Measurements from ENCODE around the gene CYBC1. TPM values are rescaled to one million over a fixed set of nuclear protein-coding genes. Genes with fewer than 3 reads are reported as not detected.

CYBC1 gene
- total RNA-seq, 3 donors from 2014 or later (not counting 1 experiment from before 2014, with no cell fraction given): 168 to 219 (median 192) TPM

DNA sequence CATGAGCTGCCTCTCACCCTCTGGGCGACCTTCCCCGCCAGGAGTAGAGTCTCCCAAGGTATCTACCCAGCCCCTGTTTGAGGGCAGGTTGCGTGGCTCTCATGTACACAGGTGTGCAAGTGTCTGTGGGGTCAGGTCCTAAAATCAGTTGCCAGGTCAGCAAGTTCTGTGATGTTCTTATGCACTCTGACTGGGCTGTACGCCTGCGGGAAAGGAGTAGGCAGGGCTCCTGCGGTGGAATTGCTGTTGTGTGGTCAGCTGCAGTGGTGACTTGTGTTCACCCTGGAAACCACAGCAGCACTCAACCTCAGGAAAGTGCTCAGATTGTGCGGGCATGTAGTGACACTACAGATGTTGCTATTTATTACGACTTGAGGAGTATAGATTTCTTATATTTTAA lies 27.4 kb upstream of the CYBC1 start:
- Mint-ChIP-seq H3K4me1 (peaks cover 15 to 16% of the 10 kb centered on the region in 2 donors), H3K27ac (peak overlapping the region; percentile 9 to 49), H3K4me3 (no peak overlapping the region), H3K36me3 (no peaks in the 10 kb centered on the region), H3K27me3 (ENCODE audit: low read depth in 2 of 2) (no peaks in the 10 kb centered on the region), H3K9me3 (no peaks in the 10 kb centered on the region)
- H3K27ac ChIP-seq (ENCODE audit: low read length): no peak overlapping the region
- 51% methylated on average over 8 of the region's 8 CpGs for WGBS (ENCODE audit: insufficient coverage)
- H3K27me3 ChIP-seq (ENCODE audit: control insufficient read depth, insufficient read depth, low read length): no peaks in the 10 kb centered on the region
- peaks cover 20% of the 10 kb centered on the region for H3K4me1 ChIP-seq (ENCODE audit: control insufficient read depth, insufficient read depth, low read length)
- no peak overlapping the region for H3K4me3 ChIP-seq (ENCODE audit: low read length)
- DNase-seq (no peak), ATAC-seq (peak in 1 of 3 donors; percentile 34)
- intact Hi-C loops (cut with micrococcal nuclease): no loop called here
- H3K36me3 ChIP-seq (ENCODE audit: control insufficient read depth, insufficient read depth, low read length): peaks cover 52% of the 10 kb centered on the region
- TF ChIP-seq, protein P1, sequence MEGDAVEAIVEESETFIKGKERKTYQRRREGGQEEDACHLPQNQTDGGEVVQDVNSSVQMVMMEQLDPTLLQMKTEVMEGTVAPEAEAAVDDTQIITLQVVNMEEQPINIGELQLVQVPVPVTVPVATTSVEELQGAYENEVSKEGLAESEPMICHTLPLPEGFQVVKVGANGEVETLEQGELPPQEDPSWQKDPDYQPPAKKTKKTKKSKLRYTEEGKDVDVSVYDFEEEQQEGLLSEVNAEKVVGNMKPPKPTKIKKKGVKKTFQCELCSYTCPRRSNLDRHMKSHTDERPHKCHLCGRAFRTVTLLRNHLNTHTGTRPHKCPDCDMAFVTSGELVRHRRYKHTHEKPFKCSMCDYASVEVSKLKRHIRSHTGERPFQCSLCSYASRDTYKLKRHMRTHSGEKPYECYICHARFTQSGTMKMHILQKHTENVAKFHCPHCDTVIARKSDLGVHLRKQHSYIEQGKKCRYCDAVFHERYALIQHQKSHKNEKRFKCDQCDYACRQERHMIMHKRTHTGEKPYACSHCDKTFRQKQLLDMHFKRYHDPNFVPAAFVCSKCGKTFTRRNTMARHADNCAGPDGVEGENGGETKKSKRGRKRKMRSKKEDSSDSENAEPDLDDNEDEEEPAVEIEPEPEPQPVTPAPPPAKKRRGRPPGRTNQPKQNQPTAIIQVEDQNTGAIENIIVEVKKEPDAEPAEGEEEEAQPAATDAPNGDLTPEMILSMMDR (IDR thresholded peaks at IDR 0.05): no peak
- no peaks in the 10 kb centered on the region for H3K9me3 ChIP-seq (ENCODE audit: control insufficient read depth, insufficient read depth, low read length)

DNA sequence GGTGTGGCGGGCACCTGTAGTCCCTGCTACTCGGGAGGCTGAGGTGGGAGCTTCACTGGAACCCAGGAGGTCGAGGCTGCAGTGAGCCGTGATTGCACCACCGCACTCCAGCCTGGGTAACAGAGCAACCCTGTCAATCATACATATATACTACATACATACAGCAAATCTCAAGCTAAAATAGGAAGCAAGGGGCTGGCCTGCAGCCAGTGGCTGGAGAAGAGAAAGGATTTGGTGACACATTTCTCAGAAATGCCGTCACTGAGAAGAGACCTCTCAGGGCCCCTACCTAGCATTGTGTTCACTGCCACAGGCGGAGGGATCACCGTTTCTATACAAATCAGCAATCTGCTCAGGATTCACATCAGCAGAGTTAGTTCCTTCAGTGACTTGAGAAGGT lies 24.9 kb upstream of the CYBC1 start:
- Histone ChIP-seq H3K27me3 (ENCODE audit: control insufficient read depth, insufficient read depth, low read length) (no peaks in the 10 kb centered on the region), H3K4me1 (ENCODE audit: control insufficient read depth, insufficient read depth, low read length) (peaks cover 20% of the 10 kb centered on the region), H3K4me3 (ENCODE audit: low read length) (no peak overlapping the region), H3K36me3 (ENCODE audit: control insufficient read depth, insufficient read depth, low read length) (peaks cover 50% of the 10 kb centered on the region), H3K27ac (ENCODE audit: low read length) (no peak overlapping the region), H3K9me3 (ENCODE audit: control insufficient read depth, insufficient read depth, low read length) (no peaks in the 10 kb centered on the region)
- H3K4me1 Mint-ChIP-seq: peaks cover 15 to 16% of the 10 kb centered on the region in 2 donors
- intact Hi-C loops (cut with micrococcal nuclease): no loop called here
- no peak overlapping the region for H3K4me3 Mint-ChIP-seq
- ATAC-seq (no peak), DNase-seq (no peak)
- TF ChIP-seq, protein P1 (IDR thresholded peaks at IDR 0.05): no peak
- 98% methylated on average over 8 of the region's 8 CpGs for WGBS (ENCODE audit: insufficient coverage)
- H3K27me3 Mint-ChIP-seq (ENCODE audit: low read depth in 2 of 2): no peaks in the 10 kb centered on the region
- H3K27ac Mint-ChIP-seq: no peak overlapping the region
- no peaks in the 10 kb centered on the region for H3K9me3 Mint-ChIP-seq
- H3K36me3 Mint-ChIP-seq: no peaks in the 10 kb centered on the region

DNA sequence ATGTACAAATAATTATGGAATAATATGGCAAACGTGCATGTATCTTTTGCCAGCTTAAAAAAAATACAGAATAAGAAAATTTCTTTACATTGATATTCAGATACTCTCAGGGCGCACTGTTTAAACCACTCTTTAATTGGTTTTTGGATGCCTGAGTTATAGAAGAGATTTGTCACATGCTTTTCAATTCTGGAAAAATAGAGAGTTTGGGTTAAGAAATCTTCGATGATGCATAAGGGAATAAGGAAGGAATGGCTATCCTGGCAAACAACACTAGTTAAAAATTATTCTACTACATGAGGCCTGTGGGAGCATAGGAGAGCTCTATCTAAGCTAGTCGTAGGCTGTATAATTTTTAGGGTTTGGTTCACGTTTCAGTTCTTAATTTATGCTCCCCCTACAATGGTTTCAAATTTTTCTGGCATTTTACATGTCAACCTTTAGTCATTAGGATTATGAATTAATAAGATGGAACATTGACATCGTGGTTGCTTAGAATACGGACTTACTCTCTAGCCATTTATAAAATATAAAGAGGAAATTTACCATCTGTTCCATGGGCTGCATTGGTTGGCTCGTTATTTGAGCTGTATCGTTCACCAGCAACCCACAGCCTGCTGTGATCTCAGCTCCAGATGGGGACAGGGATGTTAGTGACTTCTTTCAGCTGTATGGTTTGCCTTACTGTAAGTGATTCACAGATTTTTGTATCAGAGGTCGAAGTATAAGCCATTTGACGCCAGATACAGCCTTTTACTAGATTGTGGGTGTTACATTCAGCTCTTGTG lies 23.9 kb upstream of the CYBC1 start:
- Histone ChIP-seq H3K4me1 (ENCODE audit: control insufficient read depth, insufficient read depth, low read length) (peaks cover 18% of the 10 kb centered on the region), H3K36me3 (ENCODE audit: control insufficient read depth, insufficient read depth, low read length) (peaks cover 44% of the 10 kb centered on the region), H3K4me3 (ENCODE audit: low read length) (no peak overlapping the region), H3K27ac (ENCODE audit: low read length) (no peak overlapping the region), H3K9me3 (ENCODE audit: control insufficient read depth, insufficient read depth, low read length) (no peaks in the 10 kb centered on the region), H3K27me3 (ENCODE audit: control insufficient read depth, insufficient read depth, low read length) (no peaks in the 10 kb centered on the region)
- no peak for ATAC-seq
- DNase-seq: no peak
- WGBS (ENCODE audit: insufficient coverage): 98% methylated on average over 6 of the region's 11 CpGs
- Mint-ChIP-seq H3K27me3 (ENCODE audit: low read depth in 2 of 2) (no peaks in the 10 kb centered on the region), H3K36me3 (no peaks in the 10 kb centered on the region), H3K9me3 (no peaks in the 10 kb centered on the region), H3K4me1 (peaks cover 14 to 15% of the 10 kb centered on the region in 2 donors), H3K27ac (peak overlapping the region in 1 of 2 donors; percentile 4), H3K4me3 (no peak overlapping the region)
- TF ChIP-seq, protein P1 (IDR thresholded peaks at IDR 0.05): no peak
- intact Hi-C loops (cut with micrococcal nuclease): no loop called here
